Esophagus squamous epithelium (tissue), 5 donors: ENCODE data around the gene WWOX. TPM values are rescaled to one million over a fixed set of nuclear protein-coding genes. Genes with fewer than 3 reads are reported as not detected.

Experiments used
- DNase-seq: peaks from one replicate; lab custom pipeline; 2025; lab: John Stamatoyannopoulos, UW
- H3K27ac ChIP-seq, 4 donors: fragments of 200-600 bp; sonication (generic); one replicate each; pipeline ENCODE4 v1.5.1; 2016 to 2019; ENCODE audit warnings: mild to moderate bottlenecking in 1 of 4
- H3K27me3 ChIP-seq, 4 donors: fragments of 200-600 bp; sonication (generic); 1 replicate in 3 of 4; 2 replicates in 1 of 4; pipeline versions ENCODE4 v1.5.1 to v1.6.0; 2017 to 2021; ENCODE audit warnings: antibody characterized with exemption in 1 of 4
- H3K36me3 ChIP-seq, 3 donors: fragments of 200-600 bp; sonication (generic); one replicate each; pipeline ENCODE4 v1.5.1; 2016 to 2019
- H3K4me1 ChIP-seq, 3 donors: fragments of 200-600 bp; sonication (generic); one replicate each; pipeline ENCODE4 v1.5.1; 2017 to 2019
- H3K4me3 ChIP-seq, 4 donors: fragments of 200-600 bp; sonication (generic); 1 replicate in 3 of 4; 2 replicates in 1 of 4; pipeline ENCODE4 v1.5.1; 2016 to 2019; ENCODE audit warnings: mild to moderate bottlenecking in 2 of 4, moderate library complexity in 1 of 4
- H3K9me3 ChIP-seq, 3 donors: fragments of 200-600 bp; sonication (generic); one replicate each; pipeline ENCODE4 v1.5.1; 2016 to 2019
- CTCF ChIP-seq, 6 experiments: fragments of 450-650 bp in 4 of 6; fragments of 200-600 bp in 2 of 6; sonication (generic) in 2 of 6; IDR thresholded peaks; one replicate each; pipeline ENCODE4 v1.5.1; 2016 to 2019; ENCODE audit warnings: antibody characterized with exemption in 6 of 6, mild to moderate bottlenecking in 4 of 6, moderate library complexity in 4 of 6
- POLR2A ChIP-seq, 4 donors: fragments of 450-650 bp; IDR thresholded peaks; one replicate each; pipeline ENCODE4 v1.6.1; 2017; ENCODE audit warnings: antibody characterized with exemption in 4 of 4, mild to moderate bottlenecking in 4 of 4, moderate library complexity in 3 of 4
- WGBS, 2 donors: methylation state at CpG; one replicate each; pipeline ENCODE4 v1.1.5; 2018; 5-methylcytosine and 5-hydroxymethylcytosine counted together
- intact Hi-C: fragments of 100-400 bp; cut with DNase I; formaldehyde crosslinking; loops from one replicate; pipeline ENCODE4 v1.15.0; 2022
- total RNA-seq, 4 donors: library from RNA; depleted of rRNA; stranded (reverse); fragments of >200 nt; gene quantifications; one replicate each; pipeline ENCODE4 v1.1.0, GENCODE V29; 2016
- donor health status: DM: yes; HTN: yes; CAD: no.

WWOX gene
- total RNA-seq, 4 donors from 2014 or later = 20.9 to 31.1 (median 27.5) TPM

GRCh38 chr16:78516006-78516736, 416.7 kb downstream of the WWOX start:
- Histone ChIP-seq H3K4me3 (no peak overlapping the region), H3K27me3 (no peaks in the 10 kb centered on the region), H3K27ac (no peak overlapping the region), H3K4me1 (no peaks in the 10 kb centered on the region), H3K9me3 (no peaks in the 10 kb centered on the region), H3K36me3 (no peaks in the 10 kb centered on the region)
- TF ChIP-seq POLR2A (IDR thresholded peaks at IDR 0.05) (no peak), CTCF (IDR thresholded peaks at IDR 0.05) (no peak)
- intact Hi-C loops = no loop called here
- WGBS, 2 donors = 79 to 89% methylated on average over 9 of the region's 9 CpGs
- no peak for DNase-seq

- peak overlapping the region in 1 of 4 donors; percentile 16 for H3K27ac ChIP-seq
- no peak for TF ChIP-seq POLR2A (IDR thresholded peaks at IDR 0.05)
- no peak for TF ChIP-seq CTCF (IDR thresholded peaks at IDR 0.05)
- H3K36me3 ChIP-seq = no peaks in the 10 kb centered on the region
- no peaks in the 10 kb centered on the region for H3K4me1 ChIP-seq
- no peaks in the 10 kb centered on the region for H3K9me3 ChIP-seq
- intact Hi-C loops = no loop called here
- no peaks in the 10 kb centered on the region for H3K27me3 ChIP-seq
- H3K4me3 ChIP-seq = no peak overlapping the region
- DNase-seq = no peak
- 93 to 97% methylated on average over 8 of the region's 8 CpGs for WGBS, 2 donors
Measured at GRCh38 chr16:78519896-78520295, 420.4 kb downstream of the WWOX start.

GRCh38 chr16:78520470-78520869, 421.0 kb downstream of the WWOX start:
- Histone ChIP-seq H3K36me3 (no peaks in the 10 kb centered on the region), H3K27ac (peak overlapping the region in 1 of 4 donors; percentile 16), H3K27me3 (no peaks in the 10 kb centered on the region), H3K4me3 (no peak overlapping the region), H3K9me3 (no peaks in the 10 kb centered on the region), H3K4me1 (no peaks in the 10 kb centered on the region)
- no peak for DNase-seq
- TF ChIP-seq POLR2A (IDR thresholded peaks at IDR 0.05) (no peak), CTCF (IDR thresholded peaks at IDR 0.05) (no peak)
- intact Hi-C loops = no loop called here
- WGBS, 2 donors = 91 to 95% methylated on average over 5 of the region's 5 CpGs

- TF ChIP-seq POLR2A (IDR thresholded peaks at IDR 0.05) (no peak), CTCF (IDR thresholded peaks at IDR 0.05) (no peak)
- Histone ChIP-seq H3K36me3 (no peaks in the 10 kb centered on the region), H3K9me3 (no peaks in the 10 kb centered on the region), H3K4me1 (no peaks in the 10 kb centered on the region), H3K27me3 (no peaks in the 10 kb centered on the region), H3K27ac (no peak overlapping the region), H3K4me3 (no peak overlapping the region)
- intact Hi-C loops = no loop called here
- 77 to 79% methylated on average over 4 to 5 of the region's 5 CpGs for WGBS, 2 donors
- DNase-seq = no peak
Measured at GRCh38 chr16:78522327-78522726, 422.9 kb downstream of the WWOX start.

GRCh38 chr16:78523212-78523985, 423.9 kb downstream of the WWOX start:
- intact Hi-C loops = no loop called here
- Histone ChIP-seq H3K36me3 (no peaks in the 10 kb centered on the region), H3K9me3 (no peaks in the 10 kb centered on the region), H3K27ac (no peak overlapping the region), H3K27me3 (no peaks in the 10 kb centered on the region), H3K4me1 (peaks cover 0 to 3% (median 0%) of the 10 kb centered on the region in 3 donors), H3K4me3 (no peak overlapping the region)
- no peak for TF ChIP-seq CTCF (IDR thresholded peaks at IDR 0.05)
- TF ChIP-seq POLR2A (IDR thresholded peaks at IDR 0.05) = no peak
- DNase-seq = no peak
- 79 to 82% methylated on average over 9 of the region's 9 CpGs for WGBS, 2 donors
